NCI-H460 (cell line): ENCODE measurements around the gene CUL1. TPM values are rescaled to one million over a fixed set of nuclear protein-coding genes. Genes with fewer than 3 reads are reported as not detected.

Experiments used
- DNase-seq: peaks from one replicate; pipeline ENCODE4 v3.0.0-alpha.2; 2016; ENCODE audit warnings: low read depth; ENCODE audit errors: extremely low read depth
- total RNA-seq: library from RNA; depleted of rRNA; stranded (reverse); fragments of >200 nt; shearing (Covaris generic); gene quantifications from 2 replicates; pipeline ENCODE4 v1.2.3, GENCODE V29; 2014

Gene CUL1
- total RNA-seq, 1 experiment from 2014 or later, result 68.4 TPM

- no peak for DNase-seq
These were observed 101.3 kb downstream of the CUL1 start for GRCh38 chr7:148799893-148800555.

DNA sequence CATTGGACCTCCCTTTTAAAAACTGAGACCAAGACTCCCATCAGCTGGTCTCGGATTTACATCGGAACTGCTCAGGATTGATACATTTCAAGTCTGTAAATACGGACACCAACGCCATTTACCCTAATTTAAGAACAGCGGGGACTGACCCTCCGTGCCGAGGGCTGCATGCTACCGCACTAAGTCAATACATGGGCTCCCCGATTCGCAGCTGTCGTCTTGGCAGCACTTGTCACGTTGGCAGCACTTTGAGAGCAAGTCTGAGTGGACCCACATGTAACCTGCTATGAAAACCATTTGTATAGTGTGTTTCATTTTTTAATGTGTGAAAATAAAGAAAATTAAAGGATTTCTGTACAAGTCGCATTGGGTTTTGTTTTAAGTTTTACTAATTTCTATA is 102.0 kb downstream of the CUL1 start:
- no peak for DNase-seq

GRCh38 chr7:148802101-148802493 is 103.4 kb downstream of the CUL1 start:
- DNase-seq, result no peak

GRCh38 chr7:148803094-148803493 is 104.4 kb downstream of the CUL1 start:
- DNase-seq, result no peak

GRCh38 chr7:148804343-148805235 is 105.9 kb downstream of the CUL1 start:
- DNase-seq, result no peak

DNA sequence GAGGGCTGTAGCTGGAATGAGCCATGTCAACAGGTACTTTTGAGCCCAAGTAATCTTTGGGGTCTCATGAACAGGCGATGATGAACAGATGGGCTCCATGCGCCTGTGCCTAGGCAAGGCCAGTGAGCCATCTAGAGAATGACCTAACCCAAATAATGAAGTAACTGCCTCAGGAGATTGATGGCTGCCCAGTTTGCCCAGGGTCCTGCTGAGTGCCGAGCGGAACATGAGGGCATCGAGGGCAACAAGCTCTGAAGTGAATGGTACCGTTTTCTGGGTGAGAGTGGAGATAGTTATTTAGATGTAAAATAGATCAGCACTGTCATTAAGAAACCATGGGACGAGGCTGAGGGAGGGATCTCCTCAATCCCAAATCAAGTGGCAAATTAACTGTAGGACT is 107.5 kb downstream of the CUL1 start:
- no peak for DNase-seq

DNA sequence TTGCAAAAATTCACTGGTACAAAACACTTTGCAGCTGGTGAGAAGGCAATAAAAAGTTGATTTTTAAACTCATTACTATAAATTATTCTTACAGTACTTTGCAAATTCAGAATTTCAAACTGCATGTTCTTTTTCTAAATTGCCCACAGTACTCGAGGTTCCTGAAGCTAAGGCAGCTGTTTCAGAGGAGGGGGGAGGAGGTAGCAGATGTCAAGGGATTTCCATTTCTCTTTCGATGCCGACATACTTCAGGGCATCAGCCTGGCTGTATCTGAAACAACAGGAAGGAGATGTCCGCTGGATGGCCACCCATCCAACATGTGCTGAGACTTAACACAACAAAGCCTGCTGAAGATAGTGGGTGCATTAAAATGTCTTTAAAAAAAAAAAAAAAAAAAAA is 108.7 kb downstream of the CUL1 start:
- no peak for DNase-seq

DNA sequence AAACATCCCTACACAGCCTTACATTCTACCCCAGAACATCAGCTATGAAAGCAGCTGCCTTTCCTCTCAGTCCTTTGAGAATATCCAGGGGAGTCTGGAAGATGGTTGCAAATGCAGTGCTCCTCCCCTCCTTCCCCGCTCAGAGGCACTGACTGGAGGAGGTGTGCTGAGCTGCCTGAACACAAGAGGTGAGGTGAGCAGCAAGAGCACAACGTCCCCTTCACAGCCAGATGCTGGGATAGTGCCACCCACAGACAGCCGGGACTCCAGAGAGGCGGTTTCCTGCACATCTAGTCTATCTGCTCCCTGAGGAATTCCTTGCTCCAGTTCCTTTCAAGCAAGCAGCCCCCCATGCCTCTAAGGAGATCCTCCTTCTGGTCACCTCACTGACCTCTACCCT is 111.2 kb downstream of the CUL1 start:
- DNase-seq, result no peak

DNA sequence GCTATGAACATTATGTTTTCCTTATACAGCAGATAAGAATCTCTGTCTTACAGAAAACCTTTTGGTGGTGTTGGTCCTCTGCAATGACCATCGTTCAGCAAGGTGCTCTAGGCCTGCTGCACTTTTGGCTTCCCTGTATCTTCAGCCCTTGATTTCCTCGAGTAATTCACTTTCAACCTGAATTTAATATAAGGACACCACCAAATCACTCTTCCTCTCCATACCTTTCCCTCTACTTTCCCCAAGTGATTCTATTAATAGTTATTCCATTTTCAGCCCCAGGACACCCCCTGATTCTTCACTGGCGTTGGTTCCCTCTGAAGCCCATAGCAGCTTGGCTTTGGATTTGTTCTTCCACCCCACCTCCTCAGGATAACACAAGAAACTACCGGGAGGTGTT is 113.2 kb downstream of the CUL1 start:
- no peak for DNase-seq

DNA sequence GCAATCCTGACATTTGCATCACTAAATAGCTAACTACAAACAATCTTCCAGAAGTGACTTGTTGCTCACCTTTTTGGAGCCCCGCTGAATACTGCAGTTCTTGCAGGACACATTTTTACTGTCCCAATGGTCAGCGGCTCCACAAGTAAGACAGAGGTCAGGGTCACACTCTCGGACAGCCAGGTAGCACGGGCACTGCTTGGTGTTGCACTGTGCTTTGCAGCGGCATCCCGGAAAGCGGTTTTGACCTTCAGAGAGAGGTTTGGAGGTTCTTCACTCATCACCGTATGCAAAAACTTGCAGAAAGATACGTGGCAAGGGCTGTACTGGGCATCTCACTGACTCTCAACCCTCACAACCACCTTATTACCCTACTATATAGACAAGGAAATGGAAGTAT is 115.2 kb downstream of the CUL1 start:
- DNase-seq, result no peak

GRCh38 chr7:148814922-148815559 is 116.3 kb downstream of the CUL1 start:
- no peak for DNase-seq

- no peak for DNase-seq
These were observed 116.9 kb downstream of the CUL1 start for GRCh38 chr7:148815612-148816011.

GRCh38 chr7:148819697-148820360 is 121.1 kb downstream of the CUL1 start:
- no peak for DNase-seq

DNA sequence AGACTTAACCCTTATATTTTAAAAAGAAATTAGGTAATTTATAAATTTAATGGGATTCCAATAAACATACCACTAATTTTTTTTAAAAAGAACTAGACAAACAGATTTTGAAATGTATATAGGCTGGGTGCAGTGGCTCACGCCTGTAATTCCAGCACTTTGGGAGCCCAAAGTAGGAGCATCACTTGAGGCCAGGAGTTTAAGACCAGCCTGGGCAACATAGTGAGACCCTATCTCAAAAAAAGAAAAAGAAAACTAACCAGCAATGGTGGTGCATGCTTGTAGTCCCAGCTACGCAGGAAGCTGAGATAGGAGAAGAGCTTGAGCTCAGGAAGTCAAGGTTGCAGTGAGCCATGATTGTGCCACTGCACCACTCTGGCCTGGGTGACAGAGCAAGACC is 122.7 kb downstream of the CUL1 start:
- no peak for DNase-seq

DNA sequence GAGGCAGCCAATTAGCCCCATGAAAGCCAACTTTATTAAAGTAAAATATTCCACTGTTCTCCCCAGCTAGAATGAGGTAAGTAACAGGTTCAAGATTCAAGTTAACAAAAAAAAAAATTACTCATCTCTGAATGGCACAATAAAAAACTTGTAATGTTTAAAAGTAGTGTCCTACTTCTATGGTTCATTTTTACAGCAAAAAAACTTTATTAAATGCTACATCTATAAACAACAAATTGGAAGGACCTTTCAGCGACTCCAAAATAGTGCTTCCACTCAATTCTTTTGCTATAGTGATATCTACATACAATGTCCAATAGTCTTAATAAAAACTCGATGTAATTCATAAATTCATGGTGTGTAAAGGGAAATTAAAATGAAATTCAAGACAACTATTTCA is 126.2 kb downstream of the CUL1 start:
- DNase-seq, result no peak

DNA sequence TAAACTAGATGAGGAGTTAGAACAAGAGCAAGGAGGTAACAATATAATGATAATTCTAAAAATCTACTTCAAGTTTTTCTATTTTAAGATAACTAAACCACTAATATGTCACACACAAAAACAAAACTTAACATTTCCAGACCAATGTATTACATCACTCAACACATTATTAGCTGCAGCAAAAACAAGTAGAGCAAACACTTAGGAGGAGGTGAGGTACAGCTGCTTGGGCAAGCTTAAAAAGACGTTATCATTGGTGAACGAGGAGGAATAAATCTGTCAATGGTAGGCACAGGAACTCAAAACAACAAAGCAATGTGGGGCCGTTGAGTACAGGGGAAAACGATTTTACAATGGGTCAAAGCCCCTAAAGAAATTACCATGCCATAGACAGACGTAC is 126.6 kb downstream of the CUL1 start:
- no peak for DNase-seq

GRCh38 chr7:148828965-148829364 is 130.3 kb downstream of the CUL1 start:
- DNase-seq, result no peak

DNA sequence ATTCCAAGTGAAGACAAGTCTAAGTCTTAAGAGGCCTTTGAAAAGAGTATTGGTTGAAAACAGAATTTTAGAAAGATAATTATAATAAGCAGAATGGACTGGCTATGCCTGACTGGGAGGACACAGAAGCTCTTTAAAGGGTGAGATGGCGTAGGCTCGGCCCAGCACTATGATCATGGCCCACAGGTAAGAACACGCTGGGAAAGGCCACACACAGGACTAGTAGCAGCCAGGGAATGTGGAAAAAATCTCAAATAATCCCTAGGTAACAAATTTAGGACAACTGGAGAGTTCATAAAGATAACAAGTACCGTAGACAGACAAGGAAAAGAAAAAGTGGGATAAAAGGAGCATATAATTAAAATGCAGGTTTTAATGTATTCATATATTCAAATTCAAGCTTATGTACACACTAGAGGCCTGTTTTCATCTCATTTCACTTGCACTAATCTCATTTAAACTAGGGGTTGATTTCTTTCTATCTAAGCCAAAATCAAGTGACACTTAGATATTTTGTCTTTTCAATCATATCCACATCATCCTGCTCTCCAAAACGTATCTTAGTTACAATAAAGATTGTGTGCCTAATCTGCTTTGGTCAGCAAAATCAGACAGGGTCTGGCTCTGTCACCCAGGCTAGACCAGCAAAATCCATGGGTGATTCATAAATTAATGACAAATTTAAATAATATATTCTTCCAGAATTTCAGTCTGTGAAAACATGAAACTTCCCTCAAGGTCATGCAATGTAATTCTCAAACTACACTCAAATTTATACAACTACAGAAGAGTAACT is 132.4 kb downstream of the CUL1 start:
- DNase-seq, result no peak

DNA sequence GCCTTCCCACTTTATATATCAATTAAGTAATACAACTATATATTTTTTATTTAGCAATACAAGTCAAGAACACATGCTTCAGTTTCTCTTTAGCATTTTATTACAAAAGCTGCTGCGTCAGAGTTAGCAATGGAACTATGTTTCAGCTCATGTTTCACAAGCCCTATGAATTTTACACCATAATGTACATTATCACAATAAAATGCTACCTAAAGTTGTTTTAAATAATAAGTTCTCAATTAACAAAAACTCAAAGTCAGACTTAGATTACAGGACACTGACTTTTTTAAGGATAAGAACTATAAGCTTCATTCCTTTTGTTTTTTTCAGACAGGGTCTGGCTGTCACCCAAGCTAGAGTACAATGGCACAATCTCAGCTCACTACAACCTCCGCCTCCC is 133.1 kb downstream of the CUL1 start:
- no peak for DNase-seq

GRCh38 chr7:148834605-148835004 is 135.9 kb downstream of the CUL1 start:
- no peak for DNase-seq
